GM19467 (cell line): ENCODE measurements around the gene SIX3.

Source experiments
- ATAC-seq: cut with Tn5 transposase; IDR thresholded peaks from one replicate; pipeline ENCODE4 v1.9.1; 2021; ENCODE audit warnings: mild to moderate bottlenecking, moderate library complexity; ENCODE audit not compliant: unreplicated experiment

Gene SIX3

GRCh38 chr2:44942304-44943030 is 965 bp downstream of the SIX3 start:
- no peak for ATAC-seq

- no peak for ATAC-seq
Measured at GRCh38 chr2:44943031-44943692, 1.7 kb downstream of the SIX3 start.

GRCh38 chr2:44943693-44944101 is 2.2 kb downstream of the SIX3 start:
- ATAC-seq, result no peak

GRCh38 chr2:44944102-44944951 is 2.8 kb downstream of the SIX3 start:
- no peak for ATAC-seq

- ATAC-seq, result no peak
Measured at GRCh38 chr2:44944952-44945612, 3.6 kb downstream of the SIX3 start.

- no peak for ATAC-seq
Measured at GRCh38 chr2:44945676-44946371, 4.3 kb downstream of the SIX3 start.

GRCh38 chr2:44946372-44947027 is 5.0 kb downstream of the SIX3 start:
- ATAC-seq, result no peak

GRCh38 chr2:44947028-44947375 is 5.5 kb downstream of the SIX3 start:
- ATAC-seq, result no peak

GRCh38 chr2:44948565-44949328 is 7.2 kb downstream of the SIX3 start:
- ATAC-seq, result no peak

- ATAC-seq, result no peak
Measured at GRCh38 chr2:44949329-44950151, 8.0 kb downstream of the SIX3 start.

GRCh38 chr2:44950646-44951045 is 9.1 kb downstream of the SIX3 start:
- no peak for ATAC-seq

GRCh38 chr2:44951124-44951523 is 9.6 kb downstream of the SIX3 start:
- ATAC-seq, result no peak

- no peak for ATAC-seq
Measured at GRCh38 chr2:44951714-44952113, 10.2 kb downstream of the SIX3 start.

- ATAC-seq, result no peak
Measured at GRCh38 chr2:44952143-44952805, 10.8 kb downstream of the SIX3 start.

GRCh38 chr2:44952806-44953498 is 11.4 kb downstream of the SIX3 start:
- ATAC-seq, result no peak

GRCh38 chr2:44953499-44953883 is 12.0 kb downstream of the SIX3 start:
- no peak for ATAC-seq

- ATAC-seq, result no peak
Measured at GRCh38 chr2:44954447-44954888, 13.0 kb downstream of the SIX3 start.
